Lower leg skin (tissue), 4 donors: ENCODE data around the gene MTMR1. TPM values are rescaled to one million over a fixed set of nuclear protein-coding genes. Genes with fewer than 3 reads are reported as not detected.

ENCODE experiments used
- DNase-seq, 2 donors: peaks; one replicate each; pipeline ENCODE4 v3.0.0-alpha.2; 2019; ENCODE audit warnings: low spot score in 2 of 2
- H3K4me3 ChIP-seq: fragments of 200-600 bp; sonication (generic); 2 replicates; pipeline ENCODE4 v1.5.1; 2017; ENCODE audit warnings: mild to moderate bottlenecking, low read depth; ENCODE audit not compliant: poor library complexity, severe bottlenecking
- CTCF ChIP-seq, 3 donors: fragments of 450-650 bp; IDR thresholded peaks; one replicate each; pipeline ENCODE4 v1.5.1; 2016; ENCODE audit warnings: antibody characterized with exemption in 3 of 3, mild to moderate bottlenecking in 3 of 3, moderate library complexity in 2 of 3
- POLR2A ChIP-seq, 2 donors: fragments of 450-650 bp; IDR thresholded peaks; one replicate each; pipeline ENCODE4 v1.6.1; 2016 to 2017; ENCODE audit warnings: antibody characterized with exemption in 2 of 2, mild to moderate bottlenecking in 1 of 2, moderate library complexity in 1 of 2
- WGBS, 2 donors: methylation state at CpG; one replicate each; pipeline ENCODE4 v1.1.5; 2018; 5-methylcytosine and 5-hydroxymethylcytosine counted together
- intact Hi-C: fragments of 100-400 bp; cut with DNase I; formaldehyde crosslinking; loops from one replicate; pipeline ENCODE4 v1.15.0; 2023; ENCODE audit warnings: low total_unique reads
- total RNA-seq, 4 donors: library from RNA; depleted of rRNA; stranded (reverse); fragments of >200 nt; gene quantifications; one replicate each; pipeline ENCODE4 v1.1.0, GENCODE V29; 2016

MTMR1 gene
- total RNA-seq, 4 donors from 2014 or later, result 27.7 to 77.0 (median 45.9) TPM

- 82 to 91% methylated on average over 7 of the region's 7 CpGs for WGBS, 2 donors
- TF ChIP-seq CTCF (IDR thresholded peaks at IDR 0.05) (no peak), POLR2A (IDR thresholded peaks at IDR 0.05) (no peak)
- intact Hi-C loops, result no loop called here
- H3K4me3 ChIP-seq, result no peak overlapping the region
- DNase-seq, result no peak
Measured at GRCh38 chrX:150697641-150698040, 4.4 kb downstream of the MTMR1 start.

DNA sequence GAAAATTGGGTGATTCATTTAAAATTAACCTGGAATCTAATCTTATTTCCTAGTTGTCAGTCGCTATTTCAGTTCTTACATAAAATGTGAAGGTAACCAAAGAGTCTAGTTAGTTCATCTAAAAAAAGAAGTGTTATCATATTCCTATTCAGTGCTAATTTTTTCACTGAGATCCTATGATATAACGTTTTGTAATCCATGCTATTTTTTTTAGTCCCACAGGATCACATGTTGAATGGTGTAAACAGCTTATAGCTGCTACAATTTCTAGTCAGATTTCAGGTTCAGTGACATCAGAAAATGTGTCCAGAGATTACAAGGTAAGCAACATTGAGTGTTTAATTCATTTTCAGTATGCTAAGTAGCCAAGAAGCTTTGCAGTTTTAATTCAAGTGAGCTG, 5.8 kb downstream of the MTMR1 start:
- TF ChIP-seq POLR2A (IDR thresholded peaks at IDR 0.05) (no peak), CTCF (IDR thresholded peaks at IDR 0.05) (no peak)
- intact Hi-C loops, result no loop called here
- DNase-seq, result no peak
- 50 to 52% methylated on average over 2 of the region's 2 CpGs for WGBS, 2 donors
- no peak overlapping the region for H3K4me3 ChIP-seq

DNA sequence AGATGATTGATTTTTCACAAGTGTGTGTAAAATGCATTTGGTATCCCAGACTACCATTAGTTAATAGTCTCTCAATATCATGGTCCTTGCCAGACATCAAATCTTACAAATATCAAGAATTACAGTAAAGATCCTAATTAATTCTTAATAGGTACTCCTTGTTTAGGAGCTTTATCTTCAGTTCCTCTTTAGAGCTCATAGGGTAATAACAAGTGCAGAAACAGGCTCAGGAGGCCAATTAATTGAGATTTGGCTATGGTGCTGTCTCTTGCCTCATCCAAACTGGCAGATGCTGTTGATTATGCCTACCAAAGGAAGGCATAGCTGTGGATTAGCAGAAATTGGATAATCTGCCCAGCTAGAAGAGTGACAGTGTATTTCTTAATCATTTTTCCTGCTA, 6.9 kb downstream of the MTMR1 start:
- intact Hi-C loops, result no loop called here
- TF ChIP-seq POLR2A (IDR thresholded peaks at IDR 0.05) (no peak), CTCF (IDR thresholded peaks at IDR 0.05) (no peak)
- no peak for DNase-seq
- no peak overlapping the region for H3K4me3 ChIP-seq

DNA sequence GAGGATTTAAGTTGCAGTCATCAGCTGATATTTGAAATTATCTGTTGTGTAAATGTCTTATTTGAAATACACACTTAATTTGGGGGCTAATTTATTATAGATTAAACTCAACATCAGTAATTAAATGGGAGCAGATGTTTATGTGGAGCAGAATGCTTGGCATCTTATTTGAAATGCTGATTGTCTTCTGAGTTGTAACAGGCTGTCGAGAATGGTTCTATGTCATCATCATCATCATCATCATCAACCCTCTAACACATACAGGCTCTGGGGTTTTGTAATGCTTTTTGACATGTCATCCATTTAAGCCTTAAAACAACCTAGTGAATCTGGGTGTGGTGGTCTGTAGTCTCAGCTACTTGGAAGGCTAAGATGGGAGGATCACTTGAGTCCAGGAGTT, 8.2 kb downstream of the MTMR1 start:
- intact Hi-C loops, result no loop called here
- WGBS, 2 donors, result 80 to 96% methylated on average over 1 of the region's 1 CpG
- DNase-seq, result no peak
- no peak overlapping the region for H3K4me3 ChIP-seq
- no peak for TF ChIP-seq CTCF (IDR thresholded peaks at IDR 0.05)
- no peak for TF ChIP-seq POLR2A (IDR thresholded peaks at IDR 0.05)

DNA sequence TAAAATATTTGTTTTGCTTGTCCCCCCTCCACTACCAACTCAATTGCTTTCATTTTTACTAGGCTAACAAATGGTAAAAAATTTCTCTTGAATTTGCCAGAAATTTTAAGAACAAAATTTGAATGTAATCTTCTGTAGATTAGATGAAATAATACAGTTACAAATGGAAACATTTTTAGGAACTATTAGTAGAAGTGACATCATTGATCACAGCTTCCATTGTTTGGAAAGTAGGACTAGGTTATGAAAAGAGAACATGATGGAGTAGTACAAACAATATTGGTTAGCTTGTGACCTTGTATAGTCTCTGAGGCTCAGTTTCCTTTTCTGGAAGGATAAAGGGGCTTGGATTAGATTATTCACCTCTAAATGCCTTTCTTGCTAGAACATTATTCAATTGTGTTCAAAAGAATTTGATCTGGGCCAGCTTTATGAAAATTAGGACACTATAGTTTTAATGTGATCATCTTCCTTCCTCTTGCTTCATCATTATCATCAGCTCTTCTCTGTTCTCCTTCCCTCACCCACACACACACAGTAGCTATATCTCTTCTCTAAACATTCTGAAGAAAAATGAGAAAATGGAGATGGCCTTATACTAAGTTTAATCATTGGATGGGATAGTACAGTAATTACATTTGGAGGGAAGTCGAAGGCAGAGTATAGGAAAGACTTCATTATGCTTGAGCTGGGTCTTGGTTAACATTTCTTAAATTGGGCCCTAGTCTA, 9.9 kb downstream of the MTMR1 start:
- DNase-seq, result no peak
- TF ChIP-seq CTCF (IDR thresholded peaks at IDR 0.05), result no peak
- intact Hi-C loops, result no loop called here
- WGBS, 2 donors, result 85 to 100% methylated on average over 1 of the region's 1 CpG
- no peak overlapping the region for H3K4me3 ChIP-seq

DNA sequence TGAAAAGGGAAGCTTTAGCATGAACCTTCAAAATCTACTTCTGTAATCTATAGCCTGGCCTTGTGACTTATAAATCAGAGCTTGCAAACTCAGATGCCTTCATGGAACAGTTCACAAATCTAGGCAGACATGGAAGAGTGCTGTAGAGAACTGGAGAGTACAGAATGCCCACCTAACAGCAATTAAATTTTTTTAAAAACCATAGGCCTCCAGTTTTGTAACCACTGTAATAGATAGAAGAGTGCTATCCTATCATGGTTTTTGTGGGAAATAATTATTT, 10.4 kb downstream of the MTMR1 start:
- TF ChIP-seq POLR2A (IDR thresholded peaks at IDR 0.05) (no peak), CTCF (IDR thresholded peaks at IDR 0.05) (no peak)
- no peak overlapping the region for H3K4me3 ChIP-seq
- intact Hi-C loops, result no loop called here
- DNase-seq, result no peak
